OCI-LY3 (cell line): ENCODE results near the gene POLR2M.

Source experiments
- H2AFZ ChIP-seq: fragments of 200-600, 300-600 bp; shearing (Covaris generic); 2 replicates; pipeline ENCODE4 v1.6.0; 2014; ENCODE audit warnings: antibody characterized with exemption, low read depth, low read length
- H3K27ac ChIP-seq: fragments of 200-600, 300-600 bp; sonication (generic); 2 replicates; pipeline ENCODE4 v1.5.1; 2014; ENCODE audit warnings: mild to moderate bottlenecking, low read length, moderate library complexity, mixed read lengths
- H3K27me3 ChIP-seq: fragments of 200-600, 300-600 bp; sonication (generic); 2 replicates; pipeline ENCODE4 v1.6.1; 2014; ENCODE audit warnings: low read depth, low read length, mixed read lengths
- H3K36me3 ChIP-seq: fragments of 200-600, 300-600 bp; sonication (generic); replicated peaks from 2 replicates; pipeline ENCODE3; 2014; ENCODE audit warnings: low read depth, low read length, mixed read lengths
- H3K4me1 ChIP-seq: fragments of 300-600, 200-600 bp; sonication (generic); 2 replicates; pipeline ENCODE4 v1.6.1; 2014; ENCODE audit warnings: low read length, mixed read lengths
- H3K4me2 ChIP-seq: fragments of 200-600, 300-600 bp; sonication (generic); 2 replicates; pipeline ENCODE4 v1.6.1; 2014; ENCODE audit warnings: low read length, mixed read lengths
- H3K4me3 ChIP-seq: fragments of 300-600, 200-600 bp; sonication (generic); 2 replicates; pipeline ENCODE4 v1.5.1; 2014; ENCODE audit warnings: antibody characterized with exemption, mild to moderate bottlenecking, low read length, moderate library complexity
- H3K79me2 ChIP-seq: fragments of 300-600, 200-600 bp; shearing (Covaris generic); 2 replicates; pipeline ENCODE4 v1.6.1; 2014; ENCODE audit warnings: mild to moderate bottlenecking, low read length, mixed read lengths
- H3K9ac ChIP-seq: fragments of 300-600, 200-600 bp; shearing (Covaris generic); 2 replicates; pipeline ENCODE4 v1.6.0; 2014; ENCODE audit warnings: mild to moderate bottlenecking, low read length, moderate library complexity
- H3K9me3 ChIP-seq: fragments of 200-600, 300-600 bp; shearing (Covaris generic); 2 replicates; pipeline ENCODE4 v1.6.1; 2014; ENCODE audit warnings: low read length, mixed read lengths; ENCODE audit not compliant: insufficient read depth
- H4K20me1 ChIP-seq: fragments of 200-600, 300-600 bp; sonication (generic); 2 replicates; pipeline ENCODE4 v1.6.1; 2016; ENCODE audit warnings: low read length, mixed read lengths; ENCODE audit not compliant: insufficient read depth
- EZH2phosphoT487 ChIP-seq: fragments of 200-600 bp; shearing (Covaris generic); IDR thresholded peaks from 2 replicates; pipeline ENCODE4 v1.6.1; 2018; ENCODE audit warnings: antibody characterized with exemption, mixed run types, low read depth
- TF ChIP-seq, protein P1 (sequence below): fragments of 200-600, 300-600 bp; sonication (generic); IDR thresholded peaks from 2 replicates; pipeline ENCODE4 v1.5.1; 2014; ENCODE audit warnings: antibody characterized with exemption, low read length, low read depth

Gene POLR2M

GRCh38 chr15:57735431-57735830, 28.9 kb downstream of the POLR2M start:
- Histone ChIP-seq H3K79me2 (no peaks in the 10 kb centered on the region), H2AFZ (no peak overlapping the region), H3K9ac (no peak overlapping the region), H3K27ac (no peak overlapping the region), H4K20me1 (no peaks in the 10 kb centered on the region), H3K4me1 (no peaks in the 10 kb centered on the region), H3K4me2 (no peak overlapping the region), H3K4me3 (no peak overlapping the region), H3K9me3 (no peaks in the 10 kb centered on the region), H3K36me3 (peaks cover 3% of the 10 kb centered on the region), H3K27me3 (no peaks in the 10 kb centered on the region)
- TF ChIP-seq EZH2phosphoT487, result no peak
- TF ChIP-seq, protein P1, sequence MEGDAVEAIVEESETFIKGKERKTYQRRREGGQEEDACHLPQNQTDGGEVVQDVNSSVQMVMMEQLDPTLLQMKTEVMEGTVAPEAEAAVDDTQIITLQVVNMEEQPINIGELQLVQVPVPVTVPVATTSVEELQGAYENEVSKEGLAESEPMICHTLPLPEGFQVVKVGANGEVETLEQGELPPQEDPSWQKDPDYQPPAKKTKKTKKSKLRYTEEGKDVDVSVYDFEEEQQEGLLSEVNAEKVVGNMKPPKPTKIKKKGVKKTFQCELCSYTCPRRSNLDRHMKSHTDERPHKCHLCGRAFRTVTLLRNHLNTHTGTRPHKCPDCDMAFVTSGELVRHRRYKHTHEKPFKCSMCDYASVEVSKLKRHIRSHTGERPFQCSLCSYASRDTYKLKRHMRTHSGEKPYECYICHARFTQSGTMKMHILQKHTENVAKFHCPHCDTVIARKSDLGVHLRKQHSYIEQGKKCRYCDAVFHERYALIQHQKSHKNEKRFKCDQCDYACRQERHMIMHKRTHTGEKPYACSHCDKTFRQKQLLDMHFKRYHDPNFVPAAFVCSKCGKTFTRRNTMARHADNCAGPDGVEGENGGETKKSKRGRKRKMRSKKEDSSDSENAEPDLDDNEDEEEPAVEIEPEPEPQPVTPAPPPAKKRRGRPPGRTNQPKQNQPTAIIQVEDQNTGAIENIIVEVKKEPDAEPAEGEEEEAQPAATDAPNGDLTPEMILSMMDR, result no peak

DNA sequence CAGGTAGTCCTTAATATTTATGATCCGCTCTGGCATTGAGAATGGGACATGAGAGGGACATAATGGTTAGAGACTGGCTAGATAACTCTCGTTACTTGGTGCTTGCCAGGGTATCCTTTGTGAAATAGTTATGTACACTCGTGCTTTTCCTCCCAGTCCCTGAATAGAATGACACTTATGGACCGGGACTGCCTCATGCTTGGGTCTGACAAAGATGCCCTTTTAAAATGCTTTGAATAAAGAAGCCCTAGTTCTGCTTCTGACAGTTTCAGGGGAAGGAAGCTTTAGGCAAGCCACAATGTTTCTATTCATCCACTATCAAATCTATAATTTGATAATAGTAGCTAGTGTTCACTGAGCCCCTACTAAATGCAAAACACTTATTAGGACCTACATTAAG, 29.4 kb downstream of the POLR2M start:
- H4K20me1 ChIP-seq, result no peaks in the 10 kb centered on the region
- no peak overlapping the region for H3K4me3 ChIP-seq
- H3K27me3 ChIP-seq, result no peaks in the 10 kb centered on the region
- H2AFZ ChIP-seq, result no peak overlapping the region
- peaks cover 3% of the 10 kb centered on the region for H3K36me3 ChIP-seq
- no peak overlapping the region for H3K27ac ChIP-seq
- no peak overlapping the region for H3K4me2 ChIP-seq
- no peaks in the 10 kb centered on the region for H3K79me2 ChIP-seq
- H3K9me3 ChIP-seq, result no peaks in the 10 kb centered on the region
- no peak for TF ChIP-seq EZH2phosphoT487
- TF ChIP-seq, protein P1, result no peak
- H3K9ac ChIP-seq, result no peak overlapping the region
- no peaks in the 10 kb centered on the region for H3K4me1 ChIP-seq

DNA sequence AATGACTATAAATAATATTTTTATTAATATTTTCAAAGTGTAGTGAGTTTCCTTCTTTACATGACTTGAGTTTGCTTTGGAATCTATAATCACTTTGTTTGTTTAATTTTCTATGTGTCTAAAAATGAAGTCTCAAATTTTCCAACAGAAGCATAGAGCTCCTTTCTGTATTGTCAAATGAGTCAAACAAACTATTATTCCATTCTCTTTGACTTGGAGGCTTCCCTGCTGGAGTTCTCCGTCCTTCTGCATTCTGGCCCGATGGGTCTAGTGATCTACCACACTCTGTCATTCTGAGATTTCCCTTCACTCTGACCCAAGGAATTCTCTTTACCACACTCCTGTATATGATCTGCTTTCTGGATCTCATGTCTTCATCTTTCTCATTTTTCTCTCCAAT, 30.1 kb downstream of the POLR2M start:
- Histone ChIP-seq H3K9ac (no peak overlapping the region), H3K4me2 (no peak overlapping the region), H3K9me3 (no peaks in the 10 kb centered on the region), H4K20me1 (no peaks in the 10 kb centered on the region), H2AFZ (no peak overlapping the region), H3K79me2 (no peaks in the 10 kb centered on the region), H3K27me3 (no peaks in the 10 kb centered on the region), H3K27ac (no peak overlapping the region), H3K36me3 (peaks cover 3% of the 10 kb centered on the region), H3K4me1 (no peaks in the 10 kb centered on the region), H3K4me3 (no peak overlapping the region)
- TF ChIP-seq EZH2phosphoT487, result no peak
- TF ChIP-seq, protein P1, result no peak

- Histone ChIP-seq H2AFZ (no peak overlapping the region), H3K9me3 (no peaks in the 10 kb centered on the region), H3K4me3 (no peak overlapping the region), H4K20me1 (no peaks in the 10 kb centered on the region), H3K4me1 (no peaks in the 10 kb centered on the region), H3K36me3 (peaks cover 3% of the 10 kb centered on the region), H3K27ac (no peak overlapping the region), H3K9ac (no peak overlapping the region), H3K79me2 (no peaks in the 10 kb centered on the region), H3K4me2 (no peak overlapping the region), H3K27me3 (no peaks in the 10 kb centered on the region)
- TF ChIP-seq, protein P1, result no peak
- TF ChIP-seq EZH2phosphoT487, result no peak
These were observed 32.3 kb downstream of the POLR2M start for GRCh38 chr15:57738734-57739237.
